ENCODE results near the gene ITPR1.

ITPR1 gene

DNA sequence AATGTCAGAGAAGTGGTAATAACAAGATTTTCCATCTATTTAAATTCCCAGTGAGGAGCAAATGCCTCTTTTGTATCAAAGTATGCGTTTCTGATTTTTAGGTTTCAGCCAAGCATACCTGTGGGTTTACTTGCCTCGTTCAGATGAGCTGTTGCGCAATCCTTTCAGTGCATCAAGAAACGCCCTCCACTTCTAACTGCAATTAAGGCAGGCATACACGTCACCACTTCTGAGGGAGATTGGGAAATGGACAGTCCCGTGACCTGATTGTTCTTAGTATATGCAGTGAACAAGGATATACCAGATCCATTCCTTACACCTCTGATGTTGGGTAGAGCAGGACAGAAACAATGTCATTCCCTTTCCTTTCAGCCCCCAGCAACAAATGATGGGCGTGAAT is 219.0 kb downstream of the ITPR1 start:
- TF ChIP-seq, protein P1, sequence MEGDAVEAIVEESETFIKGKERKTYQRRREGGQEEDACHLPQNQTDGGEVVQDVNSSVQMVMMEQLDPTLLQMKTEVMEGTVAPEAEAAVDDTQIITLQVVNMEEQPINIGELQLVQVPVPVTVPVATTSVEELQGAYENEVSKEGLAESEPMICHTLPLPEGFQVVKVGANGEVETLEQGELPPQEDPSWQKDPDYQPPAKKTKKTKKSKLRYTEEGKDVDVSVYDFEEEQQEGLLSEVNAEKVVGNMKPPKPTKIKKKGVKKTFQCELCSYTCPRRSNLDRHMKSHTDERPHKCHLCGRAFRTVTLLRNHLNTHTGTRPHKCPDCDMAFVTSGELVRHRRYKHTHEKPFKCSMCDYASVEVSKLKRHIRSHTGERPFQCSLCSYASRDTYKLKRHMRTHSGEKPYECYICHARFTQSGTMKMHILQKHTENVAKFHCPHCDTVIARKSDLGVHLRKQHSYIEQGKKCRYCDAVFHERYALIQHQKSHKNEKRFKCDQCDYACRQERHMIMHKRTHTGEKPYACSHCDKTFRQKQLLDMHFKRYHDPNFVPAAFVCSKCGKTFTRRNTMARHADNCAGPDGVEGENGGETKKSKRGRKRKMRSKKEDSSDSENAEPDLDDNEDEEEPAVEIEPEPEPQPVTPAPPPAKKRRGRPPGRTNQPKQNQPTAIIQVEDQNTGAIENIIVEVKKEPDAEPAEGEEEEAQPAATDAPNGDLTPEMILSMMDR (IDR thresholded peaks at IDR 0.05; ENCODE audit: extremely low read depth, missing control alignments): no peak
- DNase-seq (ENCODE audit: low spot score): no peak

- TF ChIP-seq, protein P1 (IDR thresholded peaks at IDR 0.05; ENCODE audit: extremely low read depth, missing control alignments): no peak
- no peak for DNase-seq (ENCODE audit: low spot score)
These were observed 220.9 kb downstream of the ITPR1 start for GRCh38 chr3:4714045-4714444.

GRCh38 chr3:4716266-4716665 is 223.1 kb downstream of the ITPR1 start:
- TF ChIP-seq, protein P1 (IDR thresholded peaks at IDR 0.05; ENCODE audit: extremely low read depth, missing control alignments): no peak
- no peak for DNase-seq (ENCODE audit: low spot score)

DNA sequence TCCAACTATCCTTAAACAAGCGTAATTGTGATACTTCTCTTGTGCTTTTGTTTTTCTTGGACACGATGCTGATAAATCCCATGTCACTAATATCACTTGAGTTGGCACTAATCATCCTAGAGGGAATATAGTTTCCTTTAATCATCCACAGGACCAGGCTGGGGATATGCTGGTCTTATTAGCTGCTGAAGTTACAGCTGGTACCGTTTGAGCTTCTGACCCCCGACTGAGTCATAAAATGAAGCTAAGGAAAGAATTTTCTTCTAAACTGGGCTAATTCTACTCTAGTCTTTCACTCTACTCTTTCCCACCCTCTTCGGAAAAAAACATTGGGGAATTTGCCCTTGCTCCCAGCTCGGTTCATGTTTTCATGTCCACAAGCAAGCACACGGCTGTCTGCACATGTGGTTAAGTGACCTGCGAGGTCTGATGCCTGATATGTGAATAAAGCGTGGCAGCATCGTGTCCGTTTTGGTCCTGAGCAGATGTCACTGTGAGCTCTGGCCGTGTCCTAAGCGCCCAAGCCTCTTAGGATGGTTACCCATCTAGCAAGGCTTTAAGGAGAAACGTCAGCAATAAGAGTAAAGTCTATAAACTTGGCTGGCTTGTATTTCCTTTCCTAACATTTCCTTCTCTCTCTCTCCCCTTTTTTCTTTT is 223.7 kb downstream of the ITPR1 start:
- TF ChIP-seq, protein P1 (IDR thresholded peaks at IDR 0.05; ENCODE audit: extremely low read depth, missing control alignments): no peak
- DNase-seq (ENCODE audit: low spot score): no peak

DNA sequence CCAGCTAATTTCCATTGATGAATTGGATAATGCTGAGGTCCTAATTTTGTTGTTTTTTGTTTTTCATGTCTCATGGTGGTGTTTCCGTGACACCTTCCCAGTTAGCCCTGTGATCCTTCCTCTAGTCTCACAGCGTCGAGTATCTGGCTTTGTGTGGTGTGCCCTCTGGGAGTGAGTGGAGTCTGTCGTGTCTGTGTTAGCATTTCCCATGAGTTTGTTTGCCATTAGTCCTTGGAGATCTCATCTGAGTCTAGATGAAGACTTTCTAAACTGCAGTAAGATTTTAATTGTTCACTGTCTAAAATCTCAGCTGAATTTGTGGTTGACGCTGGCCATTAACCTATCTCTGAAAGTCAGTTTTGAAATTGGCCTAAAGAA is 224.2 kb downstream of the ITPR1 start:
- DNase-seq (ENCODE audit: low spot score): no peak
- TF ChIP-seq, protein P1 (IDR thresholded peaks at IDR 0.05; ENCODE audit: extremely low read depth, missing control alignments): no peak

DNA sequence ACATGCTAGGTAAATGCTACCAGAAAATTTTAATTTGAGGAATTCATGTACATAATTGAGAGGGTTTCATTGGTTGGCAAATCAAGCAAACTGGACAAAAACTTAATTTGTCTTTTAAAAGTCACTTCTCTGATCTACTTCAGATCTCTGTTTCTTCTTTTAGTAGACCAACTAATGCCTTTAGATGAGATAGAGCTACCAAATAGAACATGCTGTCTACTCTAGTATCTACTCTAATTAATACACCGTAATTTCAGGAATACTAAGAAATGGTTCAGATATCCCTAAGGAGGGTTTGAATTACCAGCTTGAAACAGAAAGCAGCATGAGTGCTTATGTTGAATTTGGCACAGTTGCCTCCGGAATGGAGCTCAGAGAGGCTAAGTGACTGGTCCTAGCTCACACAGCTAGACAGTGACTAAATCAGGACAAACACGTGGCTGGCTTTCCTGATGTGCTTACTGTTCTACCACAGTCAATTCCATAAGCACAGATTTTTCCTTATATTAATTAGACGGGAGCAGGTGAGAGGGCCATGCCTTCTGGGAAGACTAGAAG is 225.1 kb downstream of the ITPR1 start:
- TF ChIP-seq, protein P1 (IDR thresholded peaks at IDR 0.05; ENCODE audit: extremely low read depth, missing control alignments): no peak
- DNase-seq (ENCODE audit: low spot score): no peak

- DNase-seq (ENCODE audit: low spot score): no peak
- TF ChIP-seq, protein P1 (IDR thresholded peaks at IDR 0.05; ENCODE audit: extremely low read depth, missing control alignments): no peak
These were observed 225.9 kb downstream of the ITPR1 start for GRCh38 chr3:4719046-4719501.

All from GM20000 (cell line).